ENCODE measurements around the gene ASB3.

- TF ChIP-seq, protein P1, sequence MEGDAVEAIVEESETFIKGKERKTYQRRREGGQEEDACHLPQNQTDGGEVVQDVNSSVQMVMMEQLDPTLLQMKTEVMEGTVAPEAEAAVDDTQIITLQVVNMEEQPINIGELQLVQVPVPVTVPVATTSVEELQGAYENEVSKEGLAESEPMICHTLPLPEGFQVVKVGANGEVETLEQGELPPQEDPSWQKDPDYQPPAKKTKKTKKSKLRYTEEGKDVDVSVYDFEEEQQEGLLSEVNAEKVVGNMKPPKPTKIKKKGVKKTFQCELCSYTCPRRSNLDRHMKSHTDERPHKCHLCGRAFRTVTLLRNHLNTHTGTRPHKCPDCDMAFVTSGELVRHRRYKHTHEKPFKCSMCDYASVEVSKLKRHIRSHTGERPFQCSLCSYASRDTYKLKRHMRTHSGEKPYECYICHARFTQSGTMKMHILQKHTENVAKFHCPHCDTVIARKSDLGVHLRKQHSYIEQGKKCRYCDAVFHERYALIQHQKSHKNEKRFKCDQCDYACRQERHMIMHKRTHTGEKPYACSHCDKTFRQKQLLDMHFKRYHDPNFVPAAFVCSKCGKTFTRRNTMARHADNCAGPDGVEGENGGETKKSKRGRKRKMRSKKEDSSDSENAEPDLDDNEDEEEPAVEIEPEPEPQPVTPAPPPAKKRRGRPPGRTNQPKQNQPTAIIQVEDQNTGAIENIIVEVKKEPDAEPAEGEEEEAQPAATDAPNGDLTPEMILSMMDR (IDR thresholded peaks at IDR 0.05; ENCODE audit: low read length) = no peak
- no peak for TF ChIP-seq EZH2 (optimal IDR thresholded peaks at IDR 0.05; ENCODE audit: low read depth, low read length)
- no peak for TF ChIP-seq EZH2phosphoT487 (IDR thresholded peaks at IDR 0.05; ENCODE audit: low read length)
Observed at GRCh38 chr2:53695575-53695974, 91.2 kb downstream of the ASB3 start.

Measured in MM.1S (cell line).